GM19468 (cell line): ENCODE results near the gene VILL.
A peak's percentile ranks its signal among the peaks of the same experiment; 100 is the strongest.

ENCODE experiments used
- ATAC-seq: cut with Tn5 transposase; IDR thresholded peaks from one replicate; pipeline ENCODE4 v1.9.1; 2021; ENCODE audit warnings: mild to moderate bottlenecking, moderate library complexity, moderate number of reproducible peaks; ENCODE audit not compliant: unreplicated experiment; ENCODE audit errors: extremely low read depth

VILL gene

DNA sequence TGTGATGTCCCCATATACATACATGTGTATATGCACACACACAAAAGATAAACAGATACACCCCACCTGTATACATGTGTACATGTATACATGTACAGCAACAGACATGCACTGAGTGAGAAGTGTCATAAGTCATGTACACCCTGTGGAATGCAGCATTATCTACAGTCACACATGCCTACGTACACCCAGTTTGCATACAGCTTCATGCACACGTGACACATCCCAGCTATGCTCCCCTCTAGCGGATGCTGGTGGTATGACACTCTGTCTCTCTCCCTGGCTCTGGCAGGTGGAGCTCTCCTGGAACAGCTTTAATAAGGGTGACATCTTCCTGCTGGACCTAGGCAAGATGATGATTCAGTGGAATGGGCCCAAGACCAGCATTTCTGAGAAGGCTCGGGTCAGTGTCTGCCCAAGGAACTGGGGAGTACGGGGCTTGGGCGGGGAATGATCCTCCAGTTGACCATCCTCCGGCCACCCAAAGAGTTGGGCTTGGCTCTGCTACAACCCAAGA is 6.3 kb downstream of the VILL start:
- peak; percentile 39 for ATAC-seq

DNA sequence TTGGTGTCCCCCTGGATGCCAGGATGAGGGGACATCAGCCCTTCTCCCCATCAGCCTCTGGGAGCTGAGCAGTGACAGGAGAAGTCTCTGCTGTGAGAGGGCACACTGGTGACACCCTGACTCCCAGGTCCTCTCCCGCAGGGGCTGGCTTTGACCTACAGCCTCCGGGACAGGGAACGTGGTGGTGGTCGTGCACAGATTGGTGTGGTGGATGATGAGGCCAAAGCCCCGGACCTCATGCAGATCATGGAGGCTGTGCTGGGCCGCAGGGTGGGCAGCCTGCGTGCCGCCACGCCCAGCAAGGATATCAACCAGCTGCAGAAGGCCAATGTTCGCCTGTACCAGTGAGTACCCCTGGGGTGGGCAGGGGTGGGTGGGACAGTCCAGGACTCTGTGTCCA is 6.8 kb downstream of the VILL start:
- ATAC-seq, result no peak

DNA sequence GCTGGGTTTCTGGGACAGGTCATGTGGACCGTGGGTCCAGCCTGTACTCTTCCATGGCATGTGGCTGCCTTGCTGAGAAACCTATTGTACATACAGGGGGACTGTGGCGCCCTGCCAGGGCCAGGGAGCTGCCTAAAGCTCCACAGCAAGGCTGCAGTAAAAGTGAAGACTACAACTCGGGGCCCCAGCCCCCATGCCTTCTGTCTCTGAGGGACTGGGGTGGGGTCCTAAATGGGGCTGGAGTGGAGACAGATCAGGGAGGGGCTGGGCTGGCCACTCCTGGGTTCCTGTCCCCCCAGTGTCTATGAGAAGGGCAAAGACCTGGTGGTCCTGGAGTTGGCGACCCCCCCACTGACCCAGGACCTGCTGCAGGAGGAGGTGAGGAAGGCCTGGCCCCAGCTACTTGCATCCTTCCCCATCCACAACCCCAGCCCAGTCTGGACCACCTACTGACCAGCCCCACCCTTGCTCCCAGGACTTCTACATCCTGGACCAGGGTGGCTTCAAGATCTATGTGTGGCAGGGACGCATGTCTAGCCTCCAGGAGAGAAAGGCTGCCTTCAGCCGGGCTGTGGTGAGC is 7.3 kb downstream of the VILL start:
- ATAC-seq, result no peak

DNA sequence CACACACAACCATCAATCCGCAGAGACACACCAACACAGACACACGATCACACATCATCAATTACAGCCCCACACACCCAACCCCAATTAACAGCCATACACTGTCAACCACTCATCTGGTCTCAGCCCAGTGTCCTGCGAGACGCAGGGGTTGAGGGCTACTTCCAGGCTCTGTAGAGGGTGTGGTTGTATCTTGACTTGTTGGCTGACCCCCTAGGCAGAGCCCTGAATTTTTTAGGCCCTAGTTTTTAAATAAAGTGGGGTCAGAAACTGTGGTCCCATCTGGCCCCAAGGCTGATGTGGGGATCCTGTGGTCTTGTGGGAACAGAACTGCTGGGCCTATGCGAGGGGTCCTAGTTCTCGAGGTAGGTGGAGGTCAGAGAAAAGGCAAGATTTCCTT is 9.2 kb downstream of the VILL start:
- ATAC-seq, result no peak

DNA sequence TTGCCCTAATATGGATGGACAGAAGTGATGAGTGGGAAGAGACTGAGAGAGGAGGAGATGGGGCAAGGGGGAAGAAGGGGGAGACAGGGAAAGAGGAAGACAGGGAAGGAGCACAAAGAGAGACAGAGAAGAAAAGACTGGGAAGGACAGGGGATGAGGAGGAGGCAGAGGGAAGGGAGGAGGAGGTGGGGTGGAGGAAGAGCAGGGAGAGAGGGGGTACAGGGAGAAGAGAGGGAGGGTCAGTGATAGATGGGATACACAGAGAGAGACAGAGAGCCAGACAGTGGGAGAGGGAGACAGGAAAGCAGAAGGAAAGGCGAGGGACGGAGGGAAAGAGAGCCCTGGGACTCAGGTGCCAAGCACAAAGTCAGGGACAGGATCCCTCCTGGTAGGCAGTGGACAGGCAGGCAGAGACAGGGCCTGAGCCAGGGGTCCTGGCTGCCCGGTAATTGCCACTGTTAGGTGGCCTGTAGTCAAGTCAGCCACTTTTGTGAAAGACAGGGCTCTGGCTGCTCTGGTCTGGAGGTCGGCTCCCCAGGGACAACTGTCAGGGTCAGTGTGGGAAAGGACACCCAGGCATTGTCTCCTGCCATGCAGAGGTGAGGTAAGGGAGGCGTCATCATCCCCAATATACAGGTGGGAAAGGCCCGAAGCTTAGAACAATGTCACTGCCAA is 9.8 kb downstream of the VILL start:
- ATAC-seq, result no peak

DNA sequence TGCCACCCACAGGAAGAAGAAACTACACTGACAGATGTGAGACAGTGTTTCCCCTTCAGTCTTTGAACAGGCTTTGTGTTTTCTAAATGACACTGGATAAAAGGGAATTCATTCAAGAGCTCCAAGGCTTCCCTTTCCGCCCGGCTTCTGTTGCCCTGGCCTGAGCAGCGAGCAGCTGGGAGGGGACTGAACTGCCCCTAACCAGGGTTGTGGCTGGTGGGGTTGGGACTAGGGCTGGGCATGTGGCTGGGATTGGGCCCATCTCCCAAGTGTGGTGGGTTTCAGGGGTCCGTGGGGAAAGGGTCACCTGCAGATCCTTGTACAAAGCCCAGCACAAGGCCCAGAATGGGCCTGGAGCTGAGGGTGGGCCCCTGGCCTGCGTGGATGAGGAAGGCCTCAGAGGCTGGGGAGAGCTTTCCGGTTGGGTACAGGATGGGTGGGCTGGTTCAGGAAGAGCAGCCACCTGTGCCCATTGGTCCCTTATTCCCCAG is 10.4 kb downstream of the VILL start:
- no peak for ATAC-seq

DNA sequence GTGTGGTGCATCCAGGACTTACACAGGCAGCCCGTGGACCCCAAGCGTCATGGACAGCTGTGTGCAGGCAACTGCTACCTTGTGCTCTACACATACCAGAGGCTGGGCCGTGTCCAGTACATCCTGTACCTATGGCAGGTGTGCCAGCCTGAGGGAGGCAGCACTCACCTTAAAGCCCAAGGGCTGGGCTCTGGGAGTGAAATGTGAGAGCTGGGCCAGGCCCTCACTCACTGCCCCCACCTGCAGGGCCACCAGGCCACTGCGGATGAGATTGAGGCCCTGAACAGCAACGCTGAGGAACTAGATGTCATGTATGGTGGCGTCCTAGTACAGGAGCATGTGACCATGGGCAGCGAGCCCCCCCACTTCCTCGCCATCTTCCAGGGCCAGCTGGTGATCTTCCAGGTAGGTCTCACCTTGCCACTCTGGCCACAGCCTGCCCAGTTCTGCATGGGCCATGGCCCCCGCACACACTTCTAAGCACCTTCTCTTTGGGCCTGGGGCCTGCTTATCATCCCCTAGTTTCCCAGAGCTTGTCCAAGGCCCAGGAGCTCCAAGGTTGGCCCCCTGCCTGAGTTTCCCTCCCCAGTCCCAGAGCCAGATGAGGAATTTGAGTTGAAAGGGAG is 11.0 kb downstream of the VILL start:
- no peak for ATAC-seq

DNA sequence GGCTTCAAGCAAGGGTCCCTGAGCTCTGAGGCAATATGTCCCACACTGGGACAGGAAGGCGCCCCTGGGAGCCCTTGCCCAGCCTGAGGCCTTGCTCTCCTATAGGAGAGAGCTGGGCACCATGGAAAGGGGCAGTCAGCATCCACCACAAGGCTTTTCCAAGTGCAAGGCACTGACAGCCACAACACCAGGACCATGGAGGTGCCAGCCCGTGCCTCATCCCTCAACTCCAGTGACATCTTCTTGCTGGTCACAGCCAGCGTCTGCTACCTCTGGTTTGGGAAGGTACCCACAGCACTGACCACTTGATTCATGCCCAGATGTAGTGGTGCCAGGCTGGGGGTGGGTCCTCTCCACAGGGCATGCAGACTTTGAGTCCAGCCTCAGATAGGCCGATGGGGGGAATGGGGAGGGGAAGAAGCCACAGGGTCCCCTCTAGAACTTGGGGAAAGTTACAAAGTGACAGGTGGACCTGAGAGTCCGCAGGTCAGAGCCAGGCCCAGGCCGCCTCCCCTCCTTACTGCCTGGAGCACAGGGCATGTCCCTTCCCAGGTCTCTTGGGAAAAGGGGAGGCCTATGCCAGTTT is 11.8 kb downstream of the VILL start:
- no peak for ATAC-seq

DNA sequence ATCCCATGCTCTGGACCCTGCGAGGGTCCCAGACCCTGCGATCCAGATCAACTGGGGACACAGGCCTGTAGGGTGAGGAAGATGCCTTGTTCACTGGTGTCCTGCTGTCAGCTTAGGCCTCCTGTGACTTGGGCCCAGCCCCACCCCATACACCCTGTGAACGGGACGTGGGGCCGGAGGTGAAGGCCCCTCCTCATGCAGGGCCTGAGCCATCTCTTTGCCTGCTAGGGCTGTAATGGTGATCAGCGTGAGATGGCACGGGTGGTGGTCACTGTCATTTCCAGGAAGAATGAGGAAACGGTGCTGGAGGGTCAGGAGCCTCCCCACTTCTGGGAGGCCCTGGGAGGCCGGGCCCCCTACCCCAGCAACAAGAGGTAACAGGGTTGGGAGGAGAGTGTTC is 12.4 kb downstream of the VILL start:
- no peak for ATAC-seq

DNA sequence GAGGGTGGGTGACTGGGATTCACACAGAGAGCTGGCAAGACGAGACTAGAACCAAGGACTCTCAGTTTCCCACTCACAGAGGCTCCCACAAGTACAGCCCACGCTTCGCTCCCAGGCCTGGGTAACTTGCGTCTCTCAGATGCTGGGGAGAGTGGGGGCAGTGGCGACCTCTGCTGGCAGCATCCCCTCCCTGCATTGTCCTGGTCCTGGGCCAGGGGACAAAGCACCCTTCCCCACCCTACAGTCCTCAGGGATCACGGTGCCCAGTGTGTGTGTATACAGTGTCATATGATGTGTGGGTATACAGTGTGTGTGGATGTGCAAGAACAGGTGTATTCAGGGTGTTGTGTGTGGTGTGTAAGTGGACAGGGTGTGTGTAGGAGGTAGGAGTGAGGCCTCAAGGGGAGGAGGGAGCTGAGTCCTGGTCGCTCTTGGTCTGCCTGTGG is 12.8 kb downstream of the VILL start:
- ATAC-seq, result no peak

DNA sequence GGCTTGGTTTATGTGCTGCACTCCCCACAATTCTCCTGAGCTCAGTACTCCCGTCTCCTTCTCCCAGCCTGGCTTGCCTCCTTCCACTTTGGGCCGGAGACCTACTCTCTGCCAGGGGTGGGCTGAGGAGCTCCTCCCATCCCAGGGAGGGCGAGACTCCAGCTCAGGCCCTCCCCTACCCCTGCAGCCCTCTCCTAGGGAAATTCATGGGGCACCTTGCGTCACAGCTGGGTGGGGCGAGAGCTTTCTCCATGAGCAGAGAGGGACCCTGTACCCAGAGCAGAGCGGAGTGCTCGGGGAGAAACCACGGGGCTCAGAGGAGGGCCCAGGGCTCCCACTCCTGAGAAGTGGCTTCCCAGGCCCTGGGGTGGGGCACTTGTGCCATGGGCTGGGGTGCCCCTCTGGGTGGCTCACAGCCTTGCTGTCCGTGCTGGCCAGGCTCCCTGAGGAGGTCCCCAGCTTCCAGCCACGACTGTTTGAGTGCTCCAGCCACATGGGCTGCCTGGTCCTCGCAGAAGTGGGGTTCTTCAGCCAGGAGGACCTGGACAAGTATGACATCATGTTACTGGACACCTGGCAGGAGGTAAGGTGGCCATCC is 13.3 kb downstream of the VILL start:
- no peak for ATAC-seq

DNA sequence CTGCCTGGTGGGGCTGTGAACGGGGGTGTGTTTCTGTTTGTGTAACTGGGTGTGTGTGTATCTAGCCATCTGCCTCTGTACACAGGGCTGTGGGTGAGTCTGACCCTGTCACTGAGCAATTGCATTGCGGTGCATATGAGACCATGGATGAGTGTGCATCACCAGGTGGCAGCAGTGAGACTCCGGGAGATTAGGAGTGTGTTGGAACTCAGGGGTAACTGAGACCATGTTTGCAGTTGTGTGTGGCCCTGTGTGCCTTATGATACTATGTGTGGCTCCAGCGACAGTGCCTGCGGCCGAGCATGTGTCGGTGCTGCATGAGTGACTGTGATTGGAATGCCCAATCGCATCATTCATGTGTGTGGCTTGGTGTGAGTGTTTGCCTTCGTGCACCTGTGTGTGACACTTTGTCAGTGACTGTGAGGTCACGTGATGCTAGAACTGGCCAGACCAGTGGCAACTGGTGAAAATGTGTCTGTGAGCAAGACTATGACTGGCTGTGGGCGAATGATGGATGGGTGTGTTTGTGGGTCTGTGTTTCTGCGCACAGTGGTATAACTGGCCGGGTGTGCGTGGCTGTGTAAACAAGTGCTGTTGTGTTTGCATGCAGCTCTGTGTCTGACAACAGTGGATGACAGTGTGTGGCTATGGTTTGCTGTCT is 14.0 kb downstream of the VILL start:
- no peak for ATAC-seq

DNA sequence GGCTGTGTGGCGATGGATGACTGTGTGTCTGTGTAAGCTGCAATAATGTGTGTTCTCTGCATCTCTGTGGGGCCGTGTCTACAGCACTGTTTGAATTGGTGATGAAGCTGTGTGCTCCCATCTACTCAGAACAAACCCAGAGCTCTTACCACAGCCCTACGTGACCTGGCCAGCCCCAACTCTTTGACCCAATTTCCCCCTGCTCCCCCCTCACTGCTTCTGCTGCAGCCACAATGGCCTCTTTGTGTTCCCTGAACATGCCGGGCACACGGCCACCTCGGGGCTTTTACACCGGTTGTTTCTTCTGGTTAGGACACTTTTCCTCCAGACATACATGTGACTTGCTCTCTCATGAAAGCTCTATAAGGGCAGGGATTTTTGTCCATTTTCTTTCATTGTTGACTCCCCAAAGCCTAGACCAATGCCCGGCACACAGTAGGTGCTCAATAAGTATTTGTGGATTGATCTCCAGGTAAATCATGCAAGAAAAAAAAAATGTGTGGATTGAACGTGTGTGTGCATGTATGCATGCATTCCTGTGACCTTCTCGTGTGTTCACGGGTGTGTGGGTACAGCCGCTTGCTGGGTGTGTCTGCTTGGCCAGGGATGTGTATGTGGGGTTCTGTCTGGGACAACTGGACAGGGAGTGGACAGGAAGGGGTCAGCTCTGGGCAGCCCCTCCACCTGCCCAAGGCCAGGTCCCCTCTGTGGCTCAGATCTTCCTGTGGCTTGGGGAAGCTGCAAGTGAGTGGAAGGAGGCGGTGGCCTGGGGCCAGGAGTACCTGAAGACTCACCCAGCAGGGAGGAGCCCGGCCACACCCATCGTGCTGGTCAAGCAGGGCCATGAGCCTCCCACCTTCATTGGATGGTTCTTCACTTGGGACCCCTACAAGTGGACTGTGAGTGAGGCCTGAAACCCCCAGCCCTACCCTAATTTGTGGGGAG is 14.8 kb downstream of the VILL start:
- ATAC-seq, result no peak

DNA sequence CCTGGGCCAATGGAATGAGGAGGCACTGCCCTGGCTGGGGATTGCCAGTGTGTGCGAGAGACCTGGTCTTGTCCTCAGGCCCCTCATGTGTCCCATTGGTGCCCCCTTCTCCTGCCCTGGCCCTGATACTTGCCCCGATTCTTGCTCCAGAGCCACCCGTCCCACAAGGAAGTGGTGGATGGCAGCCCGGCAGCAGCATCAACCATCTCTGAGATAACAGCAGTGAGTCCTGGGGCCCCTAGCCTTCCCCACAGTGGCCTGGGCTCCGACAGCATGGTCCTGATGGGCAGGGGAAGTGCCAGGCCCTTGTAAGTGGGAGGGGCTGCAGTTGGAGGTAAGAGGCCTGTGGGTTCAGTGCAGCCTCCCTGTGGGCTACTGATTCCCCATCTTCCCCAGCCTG is 15.4 kb downstream of the VILL start:
- no peak for ATAC-seq

DNA sequence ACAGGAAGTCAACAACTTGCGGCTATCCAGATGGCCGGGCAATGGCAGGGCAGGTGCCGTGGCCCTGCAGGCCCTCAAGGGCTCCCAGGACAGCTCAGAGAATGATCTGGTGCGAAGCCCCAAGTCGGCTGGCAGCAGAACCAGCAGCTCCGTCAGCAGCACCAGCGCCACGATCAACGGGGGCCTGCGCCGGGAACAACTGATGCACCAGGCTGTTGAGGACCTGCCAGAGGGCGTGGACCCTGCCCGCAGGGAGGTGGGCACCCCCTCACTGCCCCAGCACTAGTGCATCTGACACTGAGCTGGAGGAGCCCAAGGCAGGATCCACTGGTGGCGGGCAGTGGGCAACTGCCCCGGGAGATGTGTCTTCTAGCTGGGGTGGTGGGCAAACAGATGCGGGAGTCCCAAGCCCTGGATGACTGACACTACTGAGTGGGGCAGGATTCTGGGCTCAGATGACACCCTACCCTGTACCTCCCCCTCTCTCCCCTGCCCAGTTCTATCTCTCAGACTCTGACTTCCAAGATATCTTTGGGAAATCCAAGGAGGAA is 15.9 kb downstream of the VILL start:
- no peak for ATAC-seq

DNA sequence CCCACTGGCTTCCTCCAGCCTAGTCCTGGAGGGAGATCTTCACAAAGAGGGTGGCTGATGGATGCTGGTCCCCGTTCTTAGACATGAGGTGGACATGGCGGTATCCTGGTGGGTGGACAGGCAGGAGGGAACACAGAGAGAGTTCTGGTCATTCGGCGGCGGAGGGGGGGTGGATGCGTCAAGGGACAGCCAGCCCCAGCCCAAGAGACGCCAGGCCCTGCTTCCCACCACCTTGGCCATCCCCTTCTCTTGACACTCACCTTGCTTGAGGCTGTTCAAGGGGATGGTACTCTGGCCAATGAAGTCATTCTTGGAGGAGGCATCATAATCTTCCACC is 17.1 kb downstream of the VILL start:
- no peak for ATAC-seq

DNA sequence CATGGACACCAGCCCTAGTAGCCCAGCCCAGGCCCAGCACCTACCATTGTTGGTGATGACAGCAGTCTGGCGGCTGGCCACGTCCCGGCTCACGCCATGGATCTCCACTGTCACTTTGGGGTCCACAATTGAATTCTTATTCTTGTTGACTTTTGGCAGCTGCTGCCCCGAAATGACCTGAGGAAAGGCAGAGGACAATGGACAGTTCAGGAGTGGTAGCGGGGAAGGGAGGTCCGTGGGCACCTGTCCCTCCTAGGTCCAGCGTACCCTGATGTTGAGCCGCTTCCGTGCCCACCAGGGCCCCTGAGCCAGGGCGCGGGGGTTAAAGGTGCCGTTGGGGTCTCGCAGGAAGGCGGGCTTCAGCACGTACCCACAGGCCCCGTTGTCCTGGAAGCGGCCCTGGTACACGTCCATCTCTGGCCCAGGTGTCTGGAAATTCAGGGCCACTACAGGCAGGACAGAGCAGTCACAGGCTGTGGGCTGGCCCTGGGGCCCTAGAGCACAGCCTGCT is 17.7 kb downstream of the VILL start:
- no peak for ATAC-seq

DNA sequence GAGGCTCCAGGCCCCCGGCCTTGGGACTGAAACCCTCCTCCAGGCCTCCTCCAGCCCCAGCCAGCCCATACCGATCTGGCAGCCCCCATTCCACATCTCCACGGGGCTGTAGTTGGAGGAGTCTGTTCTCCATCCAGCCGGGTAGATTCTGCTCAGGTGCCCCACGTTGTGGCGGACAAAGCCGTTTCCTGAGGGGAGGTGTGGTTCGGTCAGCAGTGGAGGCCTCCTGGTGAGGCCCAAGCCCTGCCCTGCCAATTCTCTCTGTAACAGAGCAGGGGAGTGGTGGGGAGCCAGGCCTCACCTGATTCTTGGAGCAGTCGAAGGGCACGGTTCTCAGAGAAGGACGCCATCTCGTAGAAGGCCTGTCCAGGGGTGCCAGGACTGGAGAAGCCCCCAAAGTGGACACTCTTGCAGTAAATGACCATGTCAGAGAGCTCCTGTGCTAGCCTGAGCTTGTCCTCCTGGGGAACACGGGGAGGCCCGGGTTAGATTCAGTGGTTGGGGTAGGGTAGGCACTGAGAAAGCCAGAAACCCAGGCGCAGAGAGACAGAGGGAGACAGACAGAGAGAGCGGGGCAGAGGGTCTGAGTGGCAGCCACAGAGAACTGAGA is 18.5 kb downstream of the VILL start:
- no peak for ATAC-seq
